Natural killer cell (primary cell): ENCODE measurements around the gene SRCAP. TPM values are rescaled to one million over a fixed set of nuclear protein-coding genes. Genes with fewer than 3 reads are reported as not detected.
A peak's percentile ranks its signal among the peaks of the same experiment; 100 is the strongest.

Experiments
- ATAC-seq, 3 donors: fragments of 150-1000 bp in 2 of 3; fragments of 200-7000 bp in 1 of 3; cut with Tn5 transposase; 1 replicate in 1 of 3; 2 replicates in 2 of 3; pipeline ENCODE4 v1.10.0; 2021; ENCODE audit warnings: mild to moderate bottlenecking in 2 of 3, moderate library complexity in 2 of 3
- DNase-seq, 2 donors: peaks; one replicate each; pipeline versions ENCODE4 v3.0.0 to v3.0.0-alpha.2; 2013 to 2021; ENCODE audit warnings: mixed read lengths in 1 of 2
- H3K27ac ChIP-seq: one replicate; pipeline ENCODE4 v1.5.1; 2013; ENCODE audit warnings: mild to moderate bottlenecking, low read length
- H3K27me3 ChIP-seq: one replicate; pipeline ENCODE4 v1.6.1; 2013; ENCODE audit warnings: low read length; ENCODE audit not compliant: control insufficient read depth, insufficient read depth
- H3K36me3 ChIP-seq: one replicate; pipeline ENCODE4 v1.6.1; 2013; ENCODE audit warnings: low read length; ENCODE audit not compliant: control insufficient read depth, insufficient read depth
- H3K4me1 ChIP-seq: one replicate; pipeline ENCODE4 v1.6.1; 2013; ENCODE audit warnings: low read length; ENCODE audit not compliant: control insufficient read depth, insufficient read depth
- H3K4me3 ChIP-seq: one replicate; pipeline ENCODE4 v1.5.1; 2013; ENCODE audit warnings: low read length
- H3K9me3 ChIP-seq: one replicate; pipeline ENCODE4 v1.6.1; 2013; ENCODE audit warnings: low read length; ENCODE audit not compliant: control insufficient read depth, insufficient read depth
- H3K27ac Mint-ChIP-seq, 2 donors: one replicate each; pipeline ENCODE4 v1.8.0; 2022; ENCODE audit warnings: mild to moderate bottlenecking in 2 of 2, mixed read lengths in 2 of 2, moderate library complexity in 1 of 2
- H3K27me3 Mint-ChIP-seq, 2 donors: one replicate each; pipeline ENCODE4 v1.8.0; 2022; ENCODE audit warnings: low read depth in 2 of 2, mixed read lengths in 2 of 2
- H3K36me3 Mint-ChIP-seq: one replicate; pipeline ENCODE4 v1.8.0; 2022; ENCODE audit warnings: mixed read lengths
- H3K4me1 Mint-ChIP-seq, 2 donors: one replicate each; pipeline ENCODE4 v1.8.0; 2022; ENCODE audit warnings: mixed read lengths in 2 of 2
- H3K4me3 Mint-ChIP-seq: one replicate; pipeline ENCODE4 v1.8.0; 2022; ENCODE audit warnings: mild to moderate bottlenecking, moderate library complexity, mixed read lengths
- H3K9me3 Mint-ChIP-seq, 2 donors: one replicate each; pipeline ENCODE4 v1.8.0; 2022; ENCODE audit warnings: mixed read lengths in 2 of 2
- WGBS: methylation state at CpG from one replicate; pipeline ENCODE4 v1.1.7; 2013; ENCODE audit warnings: missing lambda C conversion rate; ENCODE audit not compliant: insufficient coverage; 5-methylcytosine and 5-hydroxymethylcytosine counted together
- intact Hi-C: fragments of 100-400 bp; cut with micrococcal nuclease; formaldehyde crosslinking; loops from one replicate; pipeline ENCODE4 v1.14.2; 2022
- total RNA-seq, 4 donors: library from RNA; stranded (reverse); fragments of 120-200 nt in 1 of 4; gene quantifications; one replicate each; pipeline versions ENCODE4 v1.2.3 to v1.2.4, GENCODE V29; 2013 to 2022
- TF ChIP-seq, protein P1 (sequence below): fragments of 200-600 bp; IDR thresholded peaks from one replicate; pipeline ENCODE4 v1.8.0; 2022; ENCODE audit warnings: antibody characterized with exemption

The SRCAP gene
- total RNA-seq, 3 donors from 2014 or later (not counting 1 experiment from before 2014, with no cell fraction given): 78.8 to 99.0 (median 89.3) TPM

DNA sequence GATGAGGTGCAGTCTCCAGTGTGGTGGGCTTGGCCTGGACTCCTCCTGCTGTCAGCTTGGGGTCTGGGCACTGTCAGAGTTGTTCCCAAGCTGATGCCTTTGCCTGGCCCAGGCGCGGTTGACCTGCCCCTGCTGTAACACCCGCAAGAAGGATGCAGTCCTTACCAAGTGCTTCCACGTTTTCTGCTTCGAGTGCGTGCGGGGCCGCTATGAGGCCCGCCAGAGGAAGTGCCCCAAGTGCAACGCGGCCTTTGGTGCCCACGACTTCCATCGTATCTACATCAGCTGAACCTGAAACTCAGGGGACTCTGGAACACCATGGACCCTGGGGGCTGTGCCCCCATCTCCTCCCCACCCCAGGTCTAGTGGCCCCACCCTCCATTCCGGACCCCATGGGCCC is 74.9 kb downstream of the SRCAP start:
- H3K36me3 Mint-ChIP-seq: peaks cover 16% of the 10 kb centered on the region
- DNase-seq (no peak), ATAC-seq (no peak)
- peak overlapping the region in 1 of 2 donors; percentile 63 for H3K27ac Mint-ChIP-seq
- intact Hi-C loops: no loop called here
- Histone ChIP-seq H3K9me3 (no peaks in the 10 kb centered on the region), H3K4me1 (peaks cover 24% of the 10 kb centered on the region), H3K27ac (no peak overlapping the region), H3K4me3 (no peak overlapping the region), H3K27me3 (no peaks in the 10 kb centered on the region), H3K36me3 (peaks cover 43% of the 10 kb centered on the region)
- H3K9me3 Mint-ChIP-seq: no peaks in the 10 kb centered on the region
- H3K4me1 Mint-ChIP-seq: peaks cover 29 to 40% of the 10 kb centered on the region in 2 donors
- TF ChIP-seq, protein P1, sequence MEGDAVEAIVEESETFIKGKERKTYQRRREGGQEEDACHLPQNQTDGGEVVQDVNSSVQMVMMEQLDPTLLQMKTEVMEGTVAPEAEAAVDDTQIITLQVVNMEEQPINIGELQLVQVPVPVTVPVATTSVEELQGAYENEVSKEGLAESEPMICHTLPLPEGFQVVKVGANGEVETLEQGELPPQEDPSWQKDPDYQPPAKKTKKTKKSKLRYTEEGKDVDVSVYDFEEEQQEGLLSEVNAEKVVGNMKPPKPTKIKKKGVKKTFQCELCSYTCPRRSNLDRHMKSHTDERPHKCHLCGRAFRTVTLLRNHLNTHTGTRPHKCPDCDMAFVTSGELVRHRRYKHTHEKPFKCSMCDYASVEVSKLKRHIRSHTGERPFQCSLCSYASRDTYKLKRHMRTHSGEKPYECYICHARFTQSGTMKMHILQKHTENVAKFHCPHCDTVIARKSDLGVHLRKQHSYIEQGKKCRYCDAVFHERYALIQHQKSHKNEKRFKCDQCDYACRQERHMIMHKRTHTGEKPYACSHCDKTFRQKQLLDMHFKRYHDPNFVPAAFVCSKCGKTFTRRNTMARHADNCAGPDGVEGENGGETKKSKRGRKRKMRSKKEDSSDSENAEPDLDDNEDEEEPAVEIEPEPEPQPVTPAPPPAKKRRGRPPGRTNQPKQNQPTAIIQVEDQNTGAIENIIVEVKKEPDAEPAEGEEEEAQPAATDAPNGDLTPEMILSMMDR: no peak
- H3K27me3 Mint-ChIP-seq: peaks cover 0 to 9% of the 10 kb centered on the region in 2 donors
- H3K4me3 Mint-ChIP-seq: no peak overlapping the region
- WGBS: 84% methylated on average over 14 of the region's 14 CpGs

DNA sequence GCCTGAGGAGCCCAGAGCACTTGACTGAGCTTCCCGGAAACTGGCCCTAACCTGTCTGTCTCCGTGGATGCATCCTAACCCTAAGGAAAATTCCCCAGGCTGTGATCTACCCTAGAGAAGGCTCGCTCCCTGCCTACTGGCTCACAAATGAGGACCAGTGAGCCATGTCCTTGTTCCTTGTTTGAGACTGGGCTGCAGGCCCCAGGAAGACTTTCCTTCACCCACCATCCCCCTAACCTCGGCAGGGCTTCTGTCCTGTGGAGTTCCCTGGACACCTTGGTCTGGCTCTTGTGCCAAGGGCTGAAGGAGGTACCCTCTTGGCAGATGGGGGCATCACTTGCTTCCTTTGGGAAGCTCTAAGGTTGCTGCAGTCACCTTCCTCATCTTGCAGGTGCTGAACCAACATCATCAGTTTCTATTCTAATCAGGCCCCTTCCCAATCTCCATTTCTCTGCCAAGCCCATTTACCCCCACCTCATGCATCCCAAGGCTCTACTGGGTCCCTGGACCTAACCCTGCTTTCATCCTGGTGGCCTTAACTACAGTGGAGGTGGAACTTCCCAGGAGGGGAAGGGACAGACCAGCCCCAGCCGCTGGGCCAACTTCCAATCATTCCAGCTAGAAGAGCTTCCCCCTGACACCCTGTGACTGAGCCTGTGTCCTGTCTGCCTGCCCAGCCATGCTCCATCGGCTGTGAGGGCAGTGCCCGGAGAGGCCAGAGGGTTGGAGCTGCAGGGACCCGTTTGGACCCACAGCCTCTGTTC is 75.6 kb downstream of the SRCAP start:
- Mint-ChIP-seq H3K27me3 (peaks cover 0 to 9% of the 10 kb centered on the region in 2 donors), H3K9me3 (no peaks in the 10 kb centered on the region), H3K27ac (peak overlapping the region in 1 of 2 donors; percentile 77), H3K4me1 (peaks cover 29 to 38% of the 10 kb centered on the region in 2 donors), H3K4me3 (peak overlapping the region; percentile 86), H3K36me3 (peaks cover 11% of the 10 kb centered on the region)
- DNase-seq: no peak
- intact Hi-C loops: no loop called here
- Histone ChIP-seq H3K27ac (no peak overlapping the region), H3K9me3 (no peaks in the 10 kb centered on the region), H3K27me3 (no peaks in the 10 kb centered on the region), H3K4me1 (peaks cover 19% of the 10 kb centered on the region), H3K36me3 (peaks cover 36% of the 10 kb centered on the region), H3K4me3 (no peak overlapping the region)
- WGBS: 71% methylated on average over 8 of the region's 8 CpGs
- ATAC-seq: peak in 1 of 3 donors; percentile 1
- TF ChIP-seq, protein P1: no peak

DNA sequence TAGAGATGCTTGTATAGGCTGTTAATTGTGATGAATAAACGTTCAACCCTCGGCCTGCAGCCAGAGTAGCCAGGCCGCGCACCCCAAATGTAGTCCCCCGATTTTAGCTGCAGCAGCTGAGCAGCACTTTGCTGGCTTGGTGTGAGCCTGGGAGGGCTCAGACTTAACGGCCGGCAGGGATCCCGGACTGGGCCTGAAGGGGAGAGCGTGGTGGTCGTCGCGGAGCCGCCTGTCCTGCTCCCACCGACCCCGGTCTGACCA is 76.1 kb downstream of the SRCAP start:
- DNase-seq: no peak
- Histone ChIP-seq H3K27ac (no peak overlapping the region), H3K36me3 (peaks cover 33% of the 10 kb centered on the region), H3K9me3 (no peaks in the 10 kb centered on the region), H3K27me3 (no peaks in the 10 kb centered on the region), H3K4me3 (peak overlapping the region; percentile 32), H3K4me1 (peaks cover 19% of the 10 kb centered on the region)
- intact Hi-C loops: no loop called here
- Mint-ChIP-seq H3K27me3 (peaks cover 0 to 9% of the 10 kb centered on the region in 2 donors), H3K27ac (peak overlapping the region in 1 of 2 donors; percentile 77), H3K4me3 (peak overlapping the region; percentile 86), H3K4me1 (peaks cover 29 to 38% of the 10 kb centered on the region in 2 donors), H3K36me3 (peaks cover 11% of the 10 kb centered on the region), H3K9me3 (no peaks in the 10 kb centered on the region)
- WGBS: 25% methylated on average over 15 of the region's 15 CpGs
- TF ChIP-seq, protein P1: no peak
- ATAC-seq: no peak
